H9 (cell line): ENCODE measurements around the gene TEAD1. TPM values are rescaled to one million over a fixed set of nuclear protein-coding genes. Genes with fewer than 3 reads are reported as not detected.

Source experiments
- DNase-seq: peaks from one replicate; pipeline ENCODE4 v3.0.0-alpha.2; 2017
- H2AFZ ChIP-seq: one replicate; pipeline ENCODE4 v1.6.1; 2013; ENCODE audit warnings: mild to moderate bottlenecking, low read length, control low read depth, moderate library complexity
- H2AK5ac ChIP-seq: 2 replicates; pipeline ENCODE4 v1.6.1; 2013; ENCODE audit warnings: low read length, control low read depth, mixed read lengths; ENCODE audit not compliant: insufficient read length
- H2BK120ac ChIP-seq: one replicate; pipeline ENCODE4 v1.6.1; 2013; ENCODE audit warnings: low read depth, mild to moderate bottlenecking, low read length, control low read depth, inconsistent platforms; ENCODE audit not compliant: poor library complexity, severe bottlenecking
- H2BK12ac ChIP-seq: 2 replicates; pipeline ENCODE4 v1.6.1; 2013; ENCODE audit warnings: low read length, control low read depth, mixed read lengths, low read depth; ENCODE audit not compliant: insufficient read length
- H2BK15ac ChIP-seq: 2 replicates; pipeline ENCODE4 v1.6.1; 2013; ENCODE audit warnings: low read depth, low read length, control low read depth
- H2BK20ac ChIP-seq: one replicate; pipeline ENCODE4 v1.6.1; 2013; ENCODE audit warnings: low read depth, mild to moderate bottlenecking, low read length, control low read depth, inconsistent platforms; ENCODE audit not compliant: poor library complexity, severe bottlenecking
- H2BK5ac ChIP-seq: 2 replicates; pipeline ENCODE4 v1.6.1; 2013; ENCODE audit warnings: low read length, control low read depth, mixed read lengths; ENCODE audit not compliant: insufficient read length
- H3K14ac ChIP-seq: 2 replicates; pipeline ENCODE4 v1.6.1; 2013; ENCODE audit warnings: low read length, control low read depth; ENCODE audit not compliant: insufficient read depth
- H3K18ac ChIP-seq: 2 replicates; pipeline ENCODE4 v1.6.1; 2013; ENCODE audit warnings: low read depth, mild to moderate bottlenecking, mixed read lengths, low read length, control low read depth; ENCODE audit not compliant: insufficient read length
- H3K23ac ChIP-seq: 2 replicates; pipeline ENCODE4 v1.6.1; 2013; ENCODE audit warnings: low read length, control low read depth, mixed read lengths, low read depth; ENCODE audit not compliant: insufficient read length
- H3K23me2 ChIP-seq: 2 replicates; pipeline ENCODE4 v1.6.1; 2013; ENCODE audit warnings: low read depth, mild to moderate bottlenecking, mixed read lengths, low read length, control low read depth; ENCODE audit not compliant: insufficient read length, poor library complexity, severe bottlenecking
- H3K27ac ChIP-seq: 2 replicates; pipeline ENCODE4 v1.5.1; 2013; ENCODE audit warnings: low read length, control low read depth, mixed read lengths, low read depth; ENCODE audit not compliant: insufficient read length
- H3K27me3 ChIP-seq: 2 replicates; pipeline ENCODE4 v1.6.1; 2013; ENCODE audit warnings: low read length, control low read depth, inconsistent platforms; ENCODE audit not compliant: insufficient read depth
- H3K4ac ChIP-seq: 2 replicates; pipeline ENCODE4 v1.6.1; 2013; ENCODE audit warnings: low read depth, mild to moderate bottlenecking, control low read depth, inconsistent platforms, low read length, moderate library complexity
- H3K4me1 ChIP-seq: 2 replicates; pipeline ENCODE4 v1.6.1; 2013; ENCODE audit warnings: low read length, control low read depth, inconsistent platforms; ENCODE audit not compliant: insufficient read depth
- H3K4me2 ChIP-seq: 2 replicates; pipeline ENCODE4 v1.6.1; 2013; ENCODE audit warnings: low read length, control low read depth, mixed read lengths; ENCODE audit not compliant: insufficient read length, insufficient read depth
- H3K56ac ChIP-seq: 2 replicates; pipeline ENCODE4 v1.6.1; 2013; ENCODE audit warnings: low read depth, mild to moderate bottlenecking, mixed read lengths, low read length, control low read depth; ENCODE audit not compliant: insufficient read length
- H3K79me1 ChIP-seq: 2 replicates; pipeline ENCODE4 v1.6.1; 2013; ENCODE audit warnings: low read depth, mild to moderate bottlenecking, moderate library complexity, low read length, control low read depth, inconsistent platforms; ENCODE audit not compliant: insufficient read depth, poor library complexity, severe bottlenecking
- H3K79me2 ChIP-seq: 2 replicates; pipeline ENCODE4 v1.6.1; 2013; ENCODE audit warnings: low read length, control low read depth, inconsistent platforms; ENCODE audit not compliant: insufficient read depth
- H3K9ac ChIP-seq: 2 replicates; pipeline ENCODE4 v1.6.1; 2013; ENCODE audit warnings: low read length, control low read depth, mixed read lengths; ENCODE audit not compliant: insufficient read length; ENCODE audit errors: extremely low read depth
- H3K9me3 ChIP-seq: one replicate; pipeline ENCODE4 v1.6.1; 2013; ENCODE audit warnings: low read depth, low read length, inconsistent platforms; ENCODE audit not compliant: control insufficient read depth
- H3T11ph ChIP-seq: one replicate; pipeline ENCODE4 v1.6.1; 2013; ENCODE audit warnings: mild to moderate bottlenecking, low read length, control low read depth, inconsistent platforms
- H4K20me1 ChIP-seq: one replicate; pipeline ENCODE4 v1.6.1; 2013; ENCODE audit not compliant: control insufficient read depth, insufficient read length, insufficient read depth
- H4K5ac ChIP-seq: 2 replicates; pipeline ENCODE4 v1.6.1; 2013; ENCODE audit warnings: low read depth, mild to moderate bottlenecking, mixed read lengths, low read length, control low read depth; ENCODE audit not compliant: insufficient read length
- H4K8ac ChIP-seq: replicated peaks from 2 replicates; pipeline ENCODE4 v1.6.1; 2013; ENCODE audit warnings: low read length, control low read depth, mixed read lengths, low read depth; ENCODE audit not compliant: insufficient read length
- H4K91ac ChIP-seq: 2 replicates; pipeline ENCODE4 v1.6.1; 2013; ENCODE audit warnings: low read depth, mild to moderate bottlenecking, moderate library complexity, mixed read lengths, low read length, control low read depth; ENCODE audit not compliant: insufficient read length
- H3K27ac Mint-ChIP-seq, 3 experiments: 2 replicates in 2 of 3; 3 replicates in 1 of 3; pipeline ENCODE4 v1.8.0; 2020 to 2021; ENCODE audit warnings: mixed read lengths in 3 of 3, mild to moderate bottlenecking in 1 of 3, moderate library complexity in 1 of 3
- H3K27me3 Mint-ChIP-seq: 2 replicates; pipeline ENCODE4 v1.8.0; 2021; ENCODE audit warnings: low read depth, mild to moderate bottlenecking, moderate library complexity, mixed read lengths
- H3K36me3 Mint-ChIP-seq, 3 experiments: 2 replicates in 2 of 3; 3 replicates in 1 of 3; pipeline ENCODE4 v1.8.0; 2020 to 2021; ENCODE audit warnings: low read depth in 3 of 3, mixed read lengths in 3 of 3; ENCODE audit not compliant: insufficient read depth in 1 of 3
- H3K4me1 Mint-ChIP-seq, 2 experiments: 2 replicates each; pipeline ENCODE4 v1.8.0; 2020; ENCODE audit warnings: mixed read lengths in 2 of 2
- H3K4me3 Mint-ChIP-seq, 2 experiments: 2 replicates in 1 of 2; 3 replicates in 1 of 2; pipeline ENCODE4 v1.8.0; 2020 to 2021; ENCODE audit warnings: mild to moderate bottlenecking in 2 of 2, mixed read lengths in 2 of 2, moderate library complexity in 1 of 2
- H3K9me3 Mint-ChIP-seq, 2 experiments: 2 replicates in 1 of 2; 3 replicates in 1 of 2; pipeline ENCODE4 v1.8.0; 2020; ENCODE audit warnings: mild to moderate bottlenecking in 2 of 2, mixed read lengths in 2 of 2, moderate library complexity in 1 of 2
- WGBS: extraction: QIAGEN DNeasy Blood & Tissue Kit; methylation state at CpG from one replicate; pipeline ENCODE4 v1.1.7; 2013; ENCODE audit warnings: missing lambda C conversion rate, low lambda C conversion rate, mixed read lengths; ENCODE audit not compliant: insufficient read length; ENCODE audit errors: extremely low coverage; 5-methylcytosine and 5-hydroxymethylcytosine counted together
- total RNA-seq: library from RNA; stranded (reverse); gene quantifications from 2 replicates; pipeline ENCODE4 v1.2.1, GENCODE V29; 2021
- TF ChIP-seq, protein P1 (sequence below): fragments of 200-600 bp; sonication (generic); conservative IDR thresholded peaks from 3 replicates; pipeline ENCODE4 v1.8.0; 2021; ENCODE audit warnings: antibody characterized with exemption, mild to moderate bottlenecking

TEAD1 gene
- total RNA-seq, 1 experiment from 2014 or later, result 75.1 TPM

DNA sequence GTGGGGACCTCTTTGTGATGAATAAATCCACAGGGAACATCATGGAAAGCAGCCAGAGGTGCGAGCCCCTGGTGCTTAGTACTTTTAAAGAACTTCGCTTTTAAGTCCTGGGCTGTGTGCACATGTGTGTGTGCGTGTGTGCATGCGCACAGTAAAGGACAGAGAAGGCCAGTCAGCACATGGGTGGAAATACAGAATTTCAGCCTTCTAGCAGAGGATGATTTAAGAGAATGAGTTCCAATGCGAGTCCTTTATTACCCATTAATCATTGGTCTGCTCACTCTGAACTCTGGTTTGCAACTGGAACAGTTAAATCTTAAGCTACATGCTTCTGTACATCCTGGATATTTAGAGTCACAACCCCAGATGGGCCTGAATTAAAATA, 18.9 kb downstream of the TEAD1 start:
- Mint-ChIP-seq H3K27ac (peak overlapping the region in 1 of 3 experiments; percentile 66; a peak in 2 of 7 replicates), H3K36me3 (peaks cover 0 to 2% (median 0%) of the 10 kb centered on the region in 3 experiments; a peak in 1 of 7 replicates), H3K4me3 (no peak overlapping the region), H3K27me3 (peaks cover 11% of the 10 kb centered on the region), H3K4me1 (peaks cover 84 to 94% of the 10 kb centered on the region in 2 experiments), H3K9me3 (no peaks in the 10 kb centered on the region; a peak in 1 of 5 replicates)
- H4K20me1 ChIP-seq, result peaks cover under 1% of the 10 kb centered on the region
- H3K4me2 ChIP-seq, result no peak overlapping the region
- DNase-seq, result no peak
- H2BK15ac ChIP-seq, result no peak overlapping the region
- H3K4ac ChIP-seq, result no peak overlapping the region
- no peak overlapping the region for H2AFZ ChIP-seq
- H3K27ac ChIP-seq, result no peak overlapping the region
- no peaks in the 10 kb centered on the region for H3K9me3 ChIP-seq
- H2BK5ac ChIP-seq, result no peak overlapping the region
- no peak overlapping the region for H2AK5ac ChIP-seq
- H2BK120ac ChIP-seq, result no peak overlapping the region
- peaks cover 43% of the 10 kb centered on the region; the same call in 1 of the 2 replicates for H3K4me1 ChIP-seq
- TF ChIP-seq, protein P1, sequence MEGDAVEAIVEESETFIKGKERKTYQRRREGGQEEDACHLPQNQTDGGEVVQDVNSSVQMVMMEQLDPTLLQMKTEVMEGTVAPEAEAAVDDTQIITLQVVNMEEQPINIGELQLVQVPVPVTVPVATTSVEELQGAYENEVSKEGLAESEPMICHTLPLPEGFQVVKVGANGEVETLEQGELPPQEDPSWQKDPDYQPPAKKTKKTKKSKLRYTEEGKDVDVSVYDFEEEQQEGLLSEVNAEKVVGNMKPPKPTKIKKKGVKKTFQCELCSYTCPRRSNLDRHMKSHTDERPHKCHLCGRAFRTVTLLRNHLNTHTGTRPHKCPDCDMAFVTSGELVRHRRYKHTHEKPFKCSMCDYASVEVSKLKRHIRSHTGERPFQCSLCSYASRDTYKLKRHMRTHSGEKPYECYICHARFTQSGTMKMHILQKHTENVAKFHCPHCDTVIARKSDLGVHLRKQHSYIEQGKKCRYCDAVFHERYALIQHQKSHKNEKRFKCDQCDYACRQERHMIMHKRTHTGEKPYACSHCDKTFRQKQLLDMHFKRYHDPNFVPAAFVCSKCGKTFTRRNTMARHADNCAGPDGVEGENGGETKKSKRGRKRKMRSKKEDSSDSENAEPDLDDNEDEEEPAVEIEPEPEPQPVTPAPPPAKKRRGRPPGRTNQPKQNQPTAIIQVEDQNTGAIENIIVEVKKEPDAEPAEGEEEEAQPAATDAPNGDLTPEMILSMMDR, result no peak
- H3K9ac ChIP-seq, result no peak overlapping the region
- peak overlapping the region; percentile 7 for H2BK12ac ChIP-seq
- H4K91ac ChIP-seq, result no peak overlapping the region
- no peak overlapping the region for H3K23ac ChIP-seq
- peaks cover 2% of the 10 kb centered on the region; the same call in 1 of the 2 replicates for H3K27me3 ChIP-seq
- no peaks in the 10 kb centered on the region for H3K23me2 ChIP-seq
- H3K79me2 ChIP-seq, result peaks cover 29% of the 10 kb centered on the region
- no peak overlapping the region for H2BK20ac ChIP-seq
- H3K79me1 ChIP-seq, result peaks cover 14% of the 10 kb centered on the region
- H4K8ac ChIP-seq, result no peak overlapping the region
- no peak overlapping the region for H3T11ph ChIP-seq
- no peak overlapping the region for H3K14ac ChIP-seq
- H3K18ac ChIP-seq, result no peak overlapping the region
- H4K5ac ChIP-seq, result no peak overlapping the region
- WGBS, result no CpG with 5 or more reads among the region's 5 CpGs
- no peak overlapping the region for H3K56ac ChIP-seq
